Measurements from ENCODE around the gene COMP.

The COMP gene

DNA sequence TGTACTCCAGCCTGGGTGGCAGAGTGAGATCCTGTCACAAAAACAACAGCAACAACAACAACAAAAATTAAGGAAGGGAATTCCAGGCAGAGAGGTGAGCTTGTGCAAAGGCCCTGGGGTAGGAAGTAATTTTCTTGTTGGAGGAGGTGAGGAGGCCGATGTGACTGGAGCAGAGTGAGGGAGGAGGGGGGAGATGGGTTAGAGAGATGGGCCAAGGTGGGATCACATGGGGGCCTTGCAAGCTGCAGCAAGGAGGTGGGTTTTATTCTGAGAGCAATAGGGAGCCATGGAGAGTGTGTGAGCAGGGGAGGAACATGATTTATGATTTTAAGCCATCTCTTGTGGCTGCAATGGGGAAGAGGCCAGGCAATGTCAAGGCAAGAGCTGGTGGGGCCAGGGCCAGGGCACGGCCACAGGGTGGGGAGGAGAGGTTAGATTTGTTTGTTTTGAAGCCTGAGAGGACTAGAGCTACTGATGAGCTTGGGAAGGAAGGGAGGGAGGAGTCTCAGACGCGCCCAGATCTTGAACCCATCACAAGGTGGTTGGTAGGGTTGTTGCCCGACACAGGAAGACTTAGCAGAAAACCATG lies 12.5 kb upstream of the COMP start:
- no peak for DNase-seq (ENCODE audit: low spot score)

DNA sequence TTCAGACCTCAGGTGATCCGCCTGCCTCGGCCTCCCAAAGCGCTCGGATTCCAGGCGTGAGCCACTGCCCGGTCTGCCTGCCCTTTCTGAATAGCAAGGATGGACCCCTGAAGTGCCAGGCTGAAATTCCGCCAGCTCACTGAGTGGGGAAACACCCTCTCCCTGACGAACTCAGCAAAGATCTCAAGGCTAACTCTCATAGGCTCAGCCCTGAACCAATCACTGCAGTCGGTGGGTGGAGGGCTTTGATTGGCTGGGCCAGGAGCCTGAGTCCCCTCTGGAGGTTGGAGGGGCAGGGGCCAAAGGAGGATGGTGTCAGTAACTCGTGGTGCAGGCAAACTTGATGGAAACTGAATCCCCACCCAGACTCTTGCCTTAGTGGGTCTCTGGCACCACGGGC lies 11.2 kb upstream of the COMP start:
- DNase-seq (ENCODE audit: low spot score), result no peak

DNA sequence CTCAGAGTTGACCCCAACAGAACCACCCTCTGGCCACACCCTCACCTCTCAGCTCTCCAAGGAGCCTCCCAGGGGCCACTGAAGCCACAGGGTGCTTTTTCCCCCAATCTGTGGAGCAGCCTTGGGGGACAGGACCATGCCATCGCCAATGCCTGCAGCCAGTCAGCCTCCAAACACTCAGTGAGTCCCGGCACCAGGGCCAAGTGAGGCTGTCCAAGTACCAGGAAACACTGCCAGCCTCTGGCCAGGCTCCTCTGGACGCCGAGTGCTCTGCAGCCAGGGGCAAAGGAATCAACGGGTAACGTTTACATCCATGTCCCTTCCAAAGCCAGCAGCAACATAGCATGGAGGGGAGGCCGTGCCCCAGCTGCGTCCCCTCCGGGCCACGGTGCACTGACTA lies 9.5 kb upstream of the COMP start:
- no peak for DNase-seq (ENCODE audit: low spot score)

DNA sequence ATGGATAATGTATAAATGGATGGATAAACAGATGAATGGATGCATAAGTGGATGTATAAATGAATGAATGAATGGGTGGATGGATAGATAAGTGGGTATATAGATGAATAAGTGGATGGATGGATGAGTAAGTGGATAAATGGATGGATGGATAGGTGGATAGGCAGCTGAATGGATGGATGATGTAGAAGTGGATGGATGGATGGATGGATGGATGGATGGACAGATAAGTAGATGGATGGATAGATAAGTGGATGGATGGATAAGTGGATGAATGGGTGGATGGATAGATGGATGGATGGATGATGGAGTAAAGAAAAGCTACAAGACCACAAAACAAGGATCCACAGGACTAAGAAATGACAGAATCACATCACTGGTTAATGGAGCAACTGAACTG lies 9.0 kb upstream of the COMP start:
- no peak for DNase-seq (ENCODE audit: low spot score)

DNA sequence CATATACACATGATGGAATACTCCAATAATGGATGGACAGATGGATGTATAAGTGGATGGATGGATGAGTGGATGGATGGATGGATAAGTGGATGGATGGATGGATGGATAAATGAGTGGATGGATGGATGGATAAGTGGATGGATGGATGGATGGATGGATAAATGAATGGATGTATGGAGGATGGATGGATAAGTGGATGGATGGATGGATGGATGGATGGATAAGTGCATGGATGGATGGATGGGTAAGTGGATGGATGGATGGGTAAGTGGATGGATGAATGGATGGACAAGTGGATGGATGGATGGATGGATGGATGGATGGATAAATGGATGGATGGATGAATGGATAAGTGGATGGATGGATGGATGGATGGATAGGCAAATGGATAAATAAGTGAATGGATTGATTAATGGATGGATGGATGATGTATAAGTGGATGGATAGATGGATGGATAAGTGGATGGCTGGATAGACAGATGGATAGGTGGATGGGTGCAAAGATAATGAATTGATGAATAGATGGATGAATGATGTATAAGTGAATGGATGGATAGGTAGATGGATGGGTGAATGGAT lies 8.4 kb upstream of the COMP start:
- DNase-seq (ENCODE audit: low spot score), result no peak

DNA sequence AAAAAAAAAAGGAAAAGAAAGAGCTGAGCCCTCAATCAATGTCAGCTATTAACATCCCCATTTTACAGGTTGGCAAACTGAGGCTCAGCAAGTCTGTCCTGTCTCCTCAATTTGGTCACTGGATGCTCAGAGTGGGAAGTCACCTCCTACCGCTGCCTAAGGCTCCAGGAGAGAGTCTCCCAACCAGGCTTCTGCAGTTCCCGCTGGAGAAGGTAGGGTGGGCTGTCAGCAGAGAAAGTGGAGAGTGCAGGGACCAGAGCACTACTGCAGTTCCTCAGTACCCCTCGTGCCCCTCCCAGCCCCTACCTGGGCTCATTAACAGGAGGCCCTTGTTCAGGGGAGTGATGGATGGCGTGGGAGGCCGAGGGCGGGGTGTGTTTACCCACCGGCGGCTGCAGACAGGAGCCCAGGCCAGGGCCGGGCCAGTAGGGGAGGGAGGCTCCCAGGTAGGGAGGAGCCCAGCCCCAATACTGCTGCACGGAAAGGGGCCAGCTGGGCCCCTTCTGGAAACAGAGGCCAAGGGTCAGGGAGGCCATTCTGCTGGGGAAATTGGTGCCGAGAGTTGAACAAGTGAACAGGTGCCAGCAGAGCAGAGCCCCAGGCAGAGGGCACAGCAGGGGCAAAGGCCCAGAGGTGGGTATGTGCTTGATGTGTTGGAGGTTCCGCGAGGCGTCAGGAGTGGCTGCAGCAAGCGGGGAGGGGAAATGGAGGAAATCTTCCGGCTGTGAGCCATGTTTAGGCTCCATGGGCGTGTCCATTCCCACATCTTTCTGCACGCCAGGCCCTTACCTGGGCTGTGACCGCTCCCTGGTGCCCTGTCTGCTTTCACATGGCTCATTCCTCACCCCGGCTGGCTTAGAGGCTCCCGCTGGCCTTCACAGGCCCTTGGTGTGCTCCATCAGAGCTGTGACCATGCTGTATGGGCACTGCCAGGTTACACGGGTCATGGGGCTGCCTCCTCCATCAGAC lies 7.6 kb upstream of the COMP start:
- DNase-seq (ENCODE audit: low spot score), result no peak

DNA sequence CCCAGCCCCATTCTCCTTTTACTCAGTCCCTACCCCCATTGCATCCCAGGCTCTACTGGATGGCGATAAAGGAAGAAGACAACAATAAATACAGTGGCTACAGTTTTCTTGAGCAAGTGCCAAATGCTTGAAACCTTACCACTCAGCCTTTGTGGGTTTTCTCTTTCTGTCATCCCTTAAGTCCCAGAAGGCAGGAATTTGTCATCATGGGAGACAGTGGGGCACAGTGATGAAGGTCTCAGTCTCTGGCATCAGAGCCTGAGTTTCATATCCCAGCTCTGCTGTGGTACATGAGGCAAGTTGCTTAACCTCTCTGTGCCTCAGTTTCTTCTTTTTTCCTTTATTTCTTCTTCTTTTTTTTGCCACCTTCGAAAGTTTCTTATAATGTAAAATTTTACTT lies 5.1 kb upstream of the COMP start:
- no peak for DNase-seq (ENCODE audit: low spot score)

DNA sequence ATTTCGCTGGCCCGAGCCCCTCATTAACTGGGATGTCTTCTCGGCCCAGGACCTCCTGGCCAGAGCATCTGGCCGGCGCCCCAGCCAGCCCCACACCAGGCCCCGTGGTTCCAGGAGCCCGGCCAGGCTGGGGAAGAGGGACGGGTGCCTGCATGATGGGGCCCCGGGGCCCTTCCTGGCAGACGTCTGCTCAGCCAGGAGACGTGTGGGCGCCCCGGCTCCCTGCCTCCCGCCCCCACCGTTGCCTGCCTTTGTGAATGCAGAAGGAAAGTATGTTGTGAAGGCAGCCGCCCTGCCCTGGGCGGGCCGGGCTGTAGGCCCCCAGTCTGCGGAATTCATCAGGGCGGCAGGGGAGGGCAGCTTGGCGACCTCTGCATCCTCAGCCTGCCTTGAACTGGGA lies 4.4 kb upstream of the COMP start:
- DNase-seq (ENCODE audit: low spot score), result peak; percentile 29

DNA sequence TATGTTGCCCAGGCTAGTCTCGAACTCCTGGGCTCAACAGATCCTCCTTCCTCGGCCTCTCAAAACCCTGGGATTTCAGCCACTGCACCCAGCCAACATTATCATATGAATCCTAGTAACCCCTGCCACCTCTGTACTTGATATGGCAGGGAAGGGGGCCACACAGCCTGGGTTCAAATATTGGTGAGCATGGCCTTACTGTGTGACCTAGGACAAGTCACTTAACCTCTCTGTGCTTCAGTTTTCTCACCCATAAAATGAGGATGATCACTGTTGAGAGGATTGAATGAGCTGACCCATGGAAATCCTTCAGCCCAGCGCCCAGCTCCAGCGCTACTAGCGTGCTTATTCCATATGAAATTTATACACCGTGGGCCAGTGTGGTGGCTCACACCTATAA lies 3.6 kb upstream of the COMP start:
- no peak for DNase-seq (ENCODE audit: low spot score)

DNA sequence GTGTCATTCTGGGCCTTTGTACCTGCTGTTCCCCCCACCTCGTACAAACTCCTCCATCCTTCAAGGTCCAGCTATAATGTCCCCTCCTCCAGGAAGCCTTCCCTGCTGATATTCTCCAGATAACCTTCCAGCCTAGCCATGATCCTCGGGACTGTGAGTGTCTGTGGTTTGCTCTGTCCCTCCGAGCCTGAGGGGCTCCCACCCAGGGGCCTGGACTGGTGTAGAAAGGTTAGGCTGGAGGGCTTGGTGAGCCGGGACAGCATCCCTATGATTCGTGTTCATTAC lies 2.9 kb upstream of the COMP start:
- DNase-seq (ENCODE audit: low spot score), result no peak

DNA sequence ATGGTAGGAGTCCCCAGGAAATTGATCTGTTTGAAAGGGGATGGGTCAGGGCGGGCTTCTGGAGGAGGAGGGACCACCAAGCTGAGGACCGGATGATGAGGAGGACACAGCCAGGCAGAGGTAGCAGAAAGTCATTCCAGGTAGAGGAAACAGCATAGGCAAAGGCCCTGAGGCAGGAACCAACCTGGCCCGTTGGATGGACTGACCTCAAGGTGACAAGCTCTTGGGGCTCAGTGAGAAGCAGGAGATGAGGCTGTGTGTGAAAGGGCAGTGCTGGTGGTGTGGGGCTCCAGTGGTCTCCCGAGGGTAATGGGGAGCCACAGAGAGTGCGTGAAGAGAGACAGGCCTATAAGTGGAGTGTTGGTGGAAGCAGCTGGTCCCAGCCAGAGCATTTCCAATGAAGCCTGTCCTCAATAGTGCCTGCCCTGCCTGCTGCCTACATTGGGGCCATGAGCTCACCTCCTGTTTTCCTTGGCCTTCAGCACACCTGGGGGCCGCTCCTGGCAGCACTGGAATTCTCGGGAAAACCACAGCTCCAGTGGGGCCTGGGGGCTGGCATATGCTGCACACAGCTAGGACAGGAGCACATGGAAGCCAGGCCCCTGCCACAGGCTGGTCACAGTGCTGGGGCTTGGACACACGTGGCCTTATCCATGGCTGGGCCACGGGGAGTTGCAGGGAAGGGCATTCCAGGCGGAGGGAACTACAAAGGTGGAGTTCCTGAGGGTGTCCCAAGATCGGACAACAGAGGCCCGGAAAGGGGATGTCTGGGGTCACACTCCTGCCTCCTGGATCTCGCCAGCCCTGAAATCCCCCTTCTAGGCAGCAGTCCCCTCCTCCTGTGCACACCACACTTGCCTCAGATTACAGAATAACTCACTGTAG lies 2.3 kb upstream of the COMP start:
- DNase-seq (ENCODE audit: low spot score), result no peak

DNA sequence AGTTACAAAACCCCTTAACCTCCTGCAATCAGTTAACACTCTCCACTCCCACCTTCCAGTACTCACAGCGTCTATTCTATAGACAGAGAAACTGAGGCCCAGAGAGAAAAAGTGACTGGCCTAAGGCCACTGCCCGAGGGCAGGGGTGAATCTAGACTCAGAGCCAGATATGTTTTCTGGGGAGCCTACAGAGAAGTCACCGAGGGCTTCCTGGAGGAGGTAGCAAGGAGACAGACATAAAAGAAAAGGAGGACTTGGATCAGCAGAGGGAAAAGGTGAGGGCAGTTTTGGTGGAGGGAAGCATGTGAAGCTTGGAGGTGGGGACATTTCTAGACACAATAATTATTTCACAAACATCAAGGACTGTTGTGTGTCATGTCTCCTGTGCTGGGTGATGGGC lies 1.6 kb upstream of the COMP start:
- no peak for DNase-seq (ENCODE audit: low spot score)

DNA sequence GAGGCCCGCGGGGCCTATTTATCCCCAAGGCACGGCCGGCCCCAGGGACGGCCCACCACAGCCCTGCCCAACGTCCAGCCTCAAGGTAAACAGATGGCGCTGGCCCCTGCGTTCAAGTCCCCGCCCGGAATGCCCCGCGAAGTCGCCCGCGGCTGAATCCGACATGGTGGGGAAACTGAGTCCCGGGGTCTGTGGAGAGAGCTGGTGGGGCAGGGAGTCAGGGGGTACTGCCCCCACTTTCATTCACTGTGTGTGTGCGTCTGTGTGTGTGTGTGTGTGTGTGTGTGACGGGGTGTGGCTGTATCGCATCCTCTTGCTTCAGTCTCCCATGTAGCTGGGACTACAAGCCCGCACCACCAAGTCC lies 192 bp upstream of the COMP start:
- DNase-seq (ENCODE audit: low spot score), result no peak

DNA sequence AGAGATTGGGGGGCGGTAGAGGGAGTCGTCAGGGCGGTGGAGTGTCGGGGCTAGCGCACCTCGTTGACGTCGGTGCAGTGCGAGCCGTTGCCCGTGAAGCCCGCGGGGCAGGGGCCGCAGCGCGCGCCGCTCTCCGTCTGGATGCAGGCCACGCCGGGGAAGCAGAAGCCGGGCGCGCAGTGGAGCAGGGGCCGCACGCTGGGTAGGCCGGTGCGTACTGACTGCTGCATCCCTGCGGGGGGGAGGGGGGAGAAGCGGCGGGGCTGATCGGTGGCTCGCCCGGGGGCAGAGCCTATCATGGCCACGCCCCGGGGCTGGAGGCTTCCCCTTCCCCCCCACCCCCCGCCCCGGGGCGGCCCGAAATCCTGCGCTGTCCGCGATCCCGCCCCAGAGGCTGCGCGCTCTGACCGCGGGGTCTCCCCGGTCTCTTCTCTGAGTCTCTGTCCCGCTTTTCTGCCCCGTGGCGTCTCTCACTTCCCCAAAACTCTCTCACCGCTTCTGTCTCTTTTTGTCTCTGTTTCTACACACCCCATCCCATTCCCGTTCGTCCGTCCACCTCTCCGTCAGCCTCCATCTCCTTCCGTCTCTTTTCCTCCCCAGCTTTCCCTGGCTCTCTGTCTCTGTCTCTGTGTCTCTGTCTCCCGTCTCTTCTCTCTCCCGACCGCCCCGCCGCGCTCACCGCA lies 1.1 kb downstream of the COMP start:
- DNase-seq (ENCODE audit: low spot score), result no peak

DNA sequence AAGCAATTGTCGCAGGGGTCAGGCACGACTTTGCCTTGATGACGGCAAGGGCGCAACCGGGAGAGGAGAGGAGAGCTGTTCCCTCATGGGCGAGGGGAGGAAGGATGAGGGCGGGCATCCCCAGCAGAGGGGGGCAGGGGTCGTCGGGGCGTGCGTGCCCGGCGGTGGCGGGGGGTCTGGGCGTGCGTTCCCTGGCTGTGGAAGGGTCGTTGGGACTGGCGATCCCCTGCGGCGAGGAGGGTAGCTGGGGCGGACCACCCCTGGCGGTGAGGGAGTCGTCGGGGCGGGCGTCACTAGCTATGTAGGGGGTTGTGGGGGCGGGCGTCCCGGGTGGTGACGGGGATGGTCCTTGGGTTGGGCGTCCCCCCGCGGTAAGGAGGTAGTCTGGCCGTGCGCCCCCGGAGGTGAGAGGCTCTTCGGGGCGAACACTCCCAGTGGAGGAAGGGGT lies 1.7 kb downstream of the COMP start:
- no peak for DNase-seq (ENCODE audit: low spot score)

DNA sequence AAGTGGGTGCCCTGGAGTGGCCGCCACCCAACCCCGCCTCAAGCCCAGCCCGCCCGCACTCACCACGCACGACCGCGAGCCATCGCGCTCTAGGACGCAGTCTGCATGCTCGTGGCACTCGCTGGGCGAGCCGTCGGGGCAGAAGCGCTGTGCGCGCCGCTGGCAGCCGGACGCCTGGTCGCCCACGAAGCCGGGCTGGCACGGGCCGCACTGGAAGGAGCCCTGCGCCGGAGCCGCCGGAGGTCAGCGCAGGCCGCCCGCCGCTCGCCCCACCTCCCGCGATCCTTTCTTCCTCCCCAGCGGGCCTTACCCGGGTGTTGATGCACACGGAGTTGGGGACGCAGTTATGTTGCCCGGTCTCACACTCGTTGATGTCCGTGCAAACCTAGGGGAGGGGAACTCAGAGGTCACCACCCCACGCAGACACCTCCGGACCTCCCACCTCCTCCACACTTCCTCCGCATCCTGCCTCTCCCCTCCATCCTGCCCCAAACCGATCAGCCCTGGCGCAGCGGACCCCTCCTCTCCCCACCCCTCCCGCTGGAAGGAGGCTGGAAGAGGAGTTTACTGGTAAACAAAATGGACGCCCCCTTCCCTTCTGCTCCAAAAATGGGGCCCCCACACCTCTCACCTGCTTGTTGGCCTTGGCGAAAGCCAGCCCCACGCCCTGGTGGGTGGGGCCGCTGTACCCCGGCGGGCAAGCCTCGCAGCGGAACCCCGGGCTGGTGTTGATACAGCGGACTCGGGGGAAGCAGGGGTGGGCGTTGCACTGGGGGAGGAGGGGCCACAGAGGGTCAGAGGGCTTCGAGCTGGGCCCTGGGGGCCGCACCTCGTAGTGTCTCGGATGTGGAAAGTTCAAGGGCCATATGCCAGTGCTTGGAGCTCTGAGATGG lies 2.3 kb downstream of the COMP start:
- no peak for DNase-seq (ENCODE audit: low spot score)

DNA sequence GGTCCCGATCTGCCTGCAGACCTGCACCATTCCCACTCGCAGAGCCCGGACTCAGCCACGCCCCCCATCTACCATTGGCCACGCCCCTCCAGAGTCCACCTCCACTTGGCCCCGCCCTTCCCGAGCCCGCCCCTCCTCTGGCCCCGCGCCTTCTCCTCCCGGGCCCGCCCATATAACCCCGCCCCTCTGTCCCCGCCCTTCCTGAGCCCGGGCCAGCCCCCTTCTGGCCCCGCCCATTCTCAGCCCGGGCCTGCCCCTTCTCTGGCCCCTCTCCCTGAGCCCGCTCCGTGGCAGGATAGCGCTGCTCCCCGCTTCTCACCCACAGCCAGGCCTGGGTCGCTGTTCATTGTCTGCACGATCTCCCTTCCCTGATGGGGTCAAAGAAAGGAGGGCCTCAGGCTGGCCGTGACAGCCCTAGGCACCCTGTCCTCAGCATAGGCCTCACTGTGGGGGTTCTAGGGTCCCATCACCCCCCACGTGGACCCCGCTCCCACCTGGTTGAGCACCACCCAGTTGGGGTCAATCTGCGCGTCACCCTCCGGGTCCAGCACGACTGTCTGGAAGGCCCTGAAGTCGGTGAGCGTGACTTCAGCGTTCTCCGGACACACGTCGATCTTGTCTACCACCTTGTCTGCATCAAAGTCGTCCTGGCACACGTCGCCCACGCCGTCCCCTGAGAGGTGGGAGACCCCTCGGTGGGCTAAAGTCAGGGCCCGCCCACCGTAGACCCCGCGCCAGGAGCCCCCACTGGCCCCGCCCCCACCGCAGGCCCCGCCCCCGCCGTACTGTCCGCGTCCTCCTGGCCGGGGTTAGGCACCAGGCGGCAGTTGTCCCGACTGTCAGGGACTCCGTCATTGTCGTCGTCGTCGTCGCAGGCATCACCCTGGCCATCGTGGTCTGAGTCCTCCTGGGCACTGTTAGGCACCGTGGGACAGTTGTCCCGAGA lies 5.7 kb downstream of the COMP start:
- DNase-seq (ENCODE audit: low spot score), result no peak

DNA sequence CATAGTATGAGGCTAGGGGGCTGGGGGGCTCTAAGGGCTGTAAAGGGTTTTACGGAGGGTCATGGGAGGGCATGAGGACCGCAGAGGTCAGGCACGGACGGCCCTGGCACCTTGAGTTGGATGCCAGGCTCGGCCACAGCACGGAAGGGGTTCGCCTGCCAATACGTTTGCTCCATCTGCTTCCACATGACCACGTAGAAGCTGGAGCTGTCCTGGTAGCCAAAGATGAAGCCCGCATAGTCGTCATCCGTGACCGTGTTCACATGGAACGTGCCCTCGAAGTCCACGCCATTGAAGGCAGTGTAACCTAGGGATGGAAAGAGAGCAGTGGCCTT lies 6.4 kb downstream of the COMP start:
- DNase-seq (ENCODE audit: low spot score), result no peak

DNA sequence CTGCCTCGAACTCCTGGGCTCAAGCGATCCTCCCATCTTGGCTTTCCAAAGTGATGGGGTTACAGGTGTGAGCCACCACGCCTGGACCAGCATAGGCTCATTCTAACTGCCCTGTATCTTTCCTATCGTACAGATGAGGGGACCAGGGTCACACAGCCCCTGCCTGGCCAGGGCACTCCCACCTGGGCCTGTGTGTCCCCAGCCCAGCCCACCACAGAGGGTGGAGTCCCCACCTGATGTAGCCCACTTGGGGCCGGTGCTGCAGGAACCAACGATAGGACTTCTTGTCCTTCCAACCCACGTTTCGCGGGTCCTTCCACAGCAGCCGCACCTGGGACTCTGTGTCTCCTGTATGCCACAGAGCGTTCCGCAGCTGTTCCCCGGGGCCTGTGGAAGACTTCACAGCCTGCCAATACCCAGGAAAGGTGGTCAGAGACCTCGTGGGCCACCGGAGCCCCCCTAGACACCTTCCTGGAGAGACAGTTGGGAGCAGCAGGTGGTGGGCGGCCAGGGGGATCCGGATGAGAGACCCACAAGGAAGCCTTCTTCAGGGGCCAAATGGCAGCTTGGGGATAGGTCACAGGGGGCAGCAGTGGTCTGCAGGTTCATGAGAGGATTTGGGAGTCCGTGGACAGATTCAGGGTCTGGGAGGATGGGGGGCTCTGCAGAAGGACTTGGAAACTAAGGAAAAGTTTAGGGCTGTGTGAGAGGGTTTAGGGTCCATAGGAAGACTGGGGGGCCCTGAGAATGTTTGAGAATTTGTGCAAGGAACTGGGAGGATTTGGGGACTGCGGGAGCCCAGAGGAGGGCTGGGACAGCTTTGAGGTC lies 6.9 kb downstream of the COMP start:
- DNase-seq (ENCODE audit: low spot score), result no peak

Data from globus pallidus (tissue), 1 donor.